ENCODE measurements around the gene PRRG4. TPM values are rescaled to one million over a fixed set of nuclear protein-coding genes. Genes with fewer than 3 reads are reported as not detected.

PRRG4 gene
- total and polyA plus RNA-seq, 2 of the 13 experiments (the other 11 are each of a cell fraction or from before 2014, with no cell fraction given), result 0.24 to 0.95 TPM

DNA sequence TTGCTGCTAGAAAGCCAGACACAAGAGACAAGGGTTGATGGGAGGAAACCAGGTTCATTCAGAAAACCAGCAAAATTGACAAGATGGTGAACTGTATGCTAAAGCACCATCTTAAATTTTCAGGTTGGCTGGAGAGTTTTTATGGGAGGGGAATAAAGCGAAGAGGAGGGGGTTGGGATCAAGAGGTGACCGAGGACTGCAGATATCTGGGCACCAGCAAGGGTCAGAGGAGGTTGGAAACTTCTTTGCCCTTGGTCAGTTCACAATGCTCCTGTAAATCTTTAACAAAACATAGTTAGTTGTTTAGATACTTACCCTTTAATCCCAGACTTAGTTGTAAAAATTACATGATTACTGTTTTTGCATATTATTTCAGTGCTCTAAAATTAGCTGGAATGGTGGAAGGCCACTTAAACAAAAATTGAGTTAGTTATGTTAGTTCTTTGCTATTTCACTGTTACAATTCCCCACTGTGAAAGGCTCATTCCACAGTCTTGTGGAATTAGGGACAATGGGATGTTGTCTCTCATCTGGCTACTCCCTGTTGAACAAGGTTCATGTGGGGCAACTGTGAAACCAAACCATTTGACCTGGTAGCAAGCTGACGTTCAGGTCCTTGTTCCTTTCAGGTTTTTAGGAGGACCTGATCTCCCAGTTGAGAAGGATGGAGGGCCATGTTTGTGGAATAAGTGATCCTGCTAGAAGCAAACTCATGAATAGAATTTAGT is 32.3 kb downstream of the PRRG4 start (continued):
- TF ChIP-seq NONO (IDR thresholded peaks at IDR 0.05) (no peak), NONO (CRISPR knock-in tag; conservative IDR thresholded peaks at IDR 0.05) (no peak), BHLHE40 (IDR thresholded peaks at IDR 0.05; ENCODE audit: low read length) (no peak), SOX13 (IDR thresholded peaks at IDR 0.05) (no peak), SOX13 (CRISPR knock-in tag; conservative IDR thresholded peaks at IDR 0.05 in 1 of 2, IDR thresholded peaks at IDR 0.05 in 1 of 2) (peak in 1 of 2 experiments; percentile 67; a peak in 2 of 4 replicates), SIX4 (CRISPR knock-in tag; IDR thresholded peaks at IDR 0.05) (no peak), HNF4A (CRISPR knock-in tag; IDR thresholded peaks at IDR 0.05) (peak; percentile 36), ZNF839 (CRISPR knock-in tag; IDR thresholded peaks at IDR 0.05; ENCODE audit: borderline replicate concordance) (no peak), MXD4 (CRISPR knock-in tag; IDR thresholded peaks at IDR 0.05) (no peak), ZSCAN20 (CRISPR knock-in tag; IDR thresholded peaks at IDR 0.05; ENCODE audit: borderline replicate concordance) (no peak), SOX5 (CRISPR knock-in tag; IDR thresholded peaks at IDR 0.05; ENCODE audit: borderline replicate concordance) (peak; percentile 39; the same call in 1 of the 2 replicates), SOX6 (IDR thresholded peaks at IDR 0.05) (no peak), SOX6 (CRISPR knock-in tag; IDR thresholded peaks at IDR 0.05) (peak; percentile 76), DR1 (CRISPR knock-in tag; IDR thresholded peaks at IDR 0.05) (no peak)
- TF ChIP-seq, protein P1, sequence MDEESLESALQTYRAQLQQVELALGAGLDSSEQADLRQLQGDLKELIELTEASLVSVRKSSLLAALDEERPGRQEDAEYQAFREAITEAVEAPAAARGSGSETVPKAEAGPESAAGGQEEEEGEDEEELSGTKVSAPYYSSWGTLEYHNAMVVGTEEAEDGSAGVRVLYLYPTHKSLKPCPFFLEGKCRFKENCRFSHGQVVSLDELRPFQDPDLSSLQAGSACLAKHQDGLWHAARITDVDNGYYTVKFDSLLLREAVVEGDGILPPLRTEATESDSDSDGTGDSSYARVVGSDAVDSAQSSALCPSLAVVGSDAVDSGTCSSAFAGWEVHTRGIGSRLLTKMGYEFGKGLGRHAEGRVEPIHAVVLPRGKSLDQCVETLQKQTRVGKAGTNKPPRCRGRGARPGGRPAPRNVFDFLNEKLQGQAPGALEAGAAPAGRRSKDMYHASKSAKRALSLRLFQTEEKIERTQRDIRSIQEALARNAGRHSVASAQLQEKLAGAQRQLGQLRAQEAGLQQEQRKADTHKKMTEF (CRISPR knock-in tag; IDR thresholded peaks at IDR 0.05), result no peak
- TF ChIP-seq, protein P2, sequence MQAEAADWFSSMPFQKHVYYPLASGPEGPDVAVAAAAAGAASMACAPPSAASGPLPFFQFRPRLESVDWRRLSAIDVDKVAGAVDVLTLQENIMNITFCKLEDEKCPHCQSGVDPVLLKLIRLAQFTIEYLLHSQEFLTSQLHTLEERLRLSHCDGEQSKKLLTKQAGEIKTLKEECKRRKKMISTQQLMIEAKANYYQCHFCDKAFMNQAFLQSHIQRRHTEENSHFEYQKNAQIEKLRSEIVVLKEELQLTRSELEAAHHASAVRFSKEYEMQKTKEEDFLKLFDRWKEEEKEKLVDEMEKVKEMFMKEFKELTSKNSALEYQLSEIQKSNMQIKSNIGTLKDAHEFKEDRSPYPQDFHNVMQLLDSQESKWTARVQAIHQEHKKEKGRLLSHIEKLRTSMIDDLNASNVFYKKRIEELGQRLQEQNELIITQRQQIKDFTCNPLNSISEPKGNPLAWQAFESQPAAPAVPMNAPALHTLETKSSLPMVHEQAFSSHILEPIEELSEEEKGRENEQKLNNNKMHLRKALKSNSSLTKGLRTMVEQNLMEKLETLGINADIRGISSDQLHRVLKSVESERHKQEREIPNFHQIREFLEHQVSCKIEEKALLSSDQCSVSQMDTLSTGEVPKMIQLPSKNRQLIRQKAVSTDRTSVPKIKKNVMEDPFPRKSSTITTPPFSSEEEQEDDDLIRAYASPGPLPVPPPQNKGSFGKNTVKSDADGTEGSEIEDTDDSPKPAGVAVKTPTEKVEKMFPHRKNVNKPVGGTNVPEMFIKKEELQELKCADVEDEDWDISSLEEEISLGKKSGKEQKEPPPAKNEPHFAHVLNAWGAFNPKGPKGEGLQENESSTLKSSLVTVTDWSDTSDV (CRISPR knock-in tag; IDR thresholded peaks at IDR 0.05), result no peak
